Skeletal muscle cell (primary cell): ENCODE measurements around the gene STT3B.

Experiments
- DNase-seq: peaks from one replicate; pipeline ENCODE4 v3.0.0-alpha.2; 2010; ENCODE audit warnings: low read depth
- H3K4me3 ChIP-seq: 2 replicates; pipeline ENCODE4 v1.5.1; 2011; ENCODE audit warnings: low read depth, mild to moderate bottlenecking, control low read depth, low read length, moderate library complexity

Gene STT3B

DNA sequence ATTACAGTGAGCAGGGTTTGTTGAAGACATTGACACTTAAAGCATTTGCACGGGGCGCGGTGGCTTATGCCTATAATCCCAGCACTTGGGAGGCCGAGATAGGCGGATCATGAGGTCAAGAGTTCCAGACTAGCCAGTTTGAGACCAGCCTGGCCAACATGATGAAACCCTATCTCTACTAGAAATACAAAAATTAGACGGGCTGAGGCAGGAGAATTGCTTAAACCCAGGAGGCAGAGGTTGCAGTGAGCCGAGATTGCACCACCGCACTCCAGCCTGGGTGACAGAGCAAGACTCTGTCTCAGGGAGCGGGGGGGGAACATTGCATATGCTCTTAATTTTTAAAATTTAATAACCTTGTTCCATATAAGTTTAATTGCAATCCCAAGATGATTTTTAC is 11.9 kb downstream of the STT3B start:
- DNase-seq, result no peak
- H3K4me3 ChIP-seq, result no peak overlapping the region

DNA sequence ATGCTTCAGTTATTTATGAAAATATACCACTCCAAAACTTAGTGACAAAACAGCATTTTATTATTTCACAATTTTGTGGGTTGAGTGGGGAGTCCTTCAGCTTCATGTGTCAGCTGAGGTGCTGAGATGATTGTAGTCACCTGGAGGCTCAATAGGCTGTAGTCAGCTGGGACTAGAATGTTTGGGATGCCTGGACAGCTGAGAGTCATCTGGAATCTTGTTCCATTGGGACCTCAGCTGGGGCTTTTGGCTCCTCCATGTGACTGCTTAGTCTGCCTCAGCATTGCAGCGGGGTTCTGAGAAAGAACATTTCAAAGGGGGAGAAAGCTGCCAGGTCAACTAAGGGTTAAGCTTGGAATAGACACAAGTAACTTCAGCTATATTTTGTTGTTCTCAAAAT is 13.4 kb downstream of the STT3B start:
- no peak overlapping the region for H3K4me3 ChIP-seq
- DNase-seq, result no peak

DNA sequence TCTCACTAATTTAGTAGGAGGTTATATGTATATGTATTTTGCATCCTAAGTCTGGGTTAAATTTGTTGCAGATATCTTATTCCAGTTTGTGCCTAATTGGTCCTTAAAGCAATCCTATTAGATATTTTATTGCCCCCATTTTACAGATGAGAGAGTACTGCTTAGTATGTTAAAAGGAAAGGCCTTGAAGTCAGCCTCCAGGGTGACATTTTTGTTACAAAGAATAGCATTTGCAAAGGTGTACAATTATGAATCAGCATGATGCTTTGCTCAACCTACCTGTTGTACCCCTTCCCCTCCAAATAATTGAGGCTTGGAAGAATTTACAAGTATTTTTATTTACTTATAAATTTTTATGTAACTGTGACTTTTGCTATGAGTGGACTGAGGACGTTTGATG is 14.0 kb downstream of the STT3B start:
- DNase-seq, result no peak
- H3K4me3 ChIP-seq, result no peak overlapping the region

DNA sequence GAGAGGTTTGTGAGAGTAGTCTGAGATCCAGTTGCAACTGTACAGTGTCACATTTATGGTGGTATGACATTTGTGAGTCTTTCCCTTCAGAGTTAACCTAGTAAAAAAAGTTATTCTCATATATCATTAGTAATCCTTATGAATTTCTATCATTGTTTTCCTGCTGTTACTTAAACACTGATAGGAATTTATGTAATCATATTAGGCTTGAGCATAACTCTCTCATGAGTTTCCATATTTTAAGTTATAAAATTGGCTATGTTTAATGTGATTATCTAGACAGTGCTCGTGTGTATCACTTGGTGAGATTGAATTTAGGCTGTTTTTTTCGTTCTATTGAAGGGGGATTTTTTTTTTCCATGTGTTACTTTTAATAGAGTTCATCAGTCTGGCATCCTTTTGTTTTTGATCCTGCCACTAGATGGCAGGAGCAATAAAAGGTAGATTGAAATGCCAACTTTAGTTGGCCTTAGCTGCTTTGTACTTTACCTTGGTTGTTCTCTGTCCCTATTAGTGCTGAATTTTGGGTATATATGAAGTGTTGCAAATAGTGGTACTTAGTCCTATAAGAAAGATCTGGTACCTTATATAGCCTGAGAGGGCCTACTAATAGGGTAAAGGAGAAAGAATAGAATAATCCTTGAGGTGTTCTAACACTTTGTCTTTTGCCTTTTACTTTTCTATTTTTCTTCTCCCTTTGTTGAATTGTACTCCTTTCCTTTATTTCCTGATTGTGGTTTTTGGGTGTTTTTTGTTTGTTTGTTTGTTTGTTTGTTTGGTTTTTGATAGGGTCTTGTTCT is 17.9 kb downstream of the STT3B start:
- no peak overlapping the region for H3K4me3 ChIP-seq
- no peak for DNase-seq

DNA sequence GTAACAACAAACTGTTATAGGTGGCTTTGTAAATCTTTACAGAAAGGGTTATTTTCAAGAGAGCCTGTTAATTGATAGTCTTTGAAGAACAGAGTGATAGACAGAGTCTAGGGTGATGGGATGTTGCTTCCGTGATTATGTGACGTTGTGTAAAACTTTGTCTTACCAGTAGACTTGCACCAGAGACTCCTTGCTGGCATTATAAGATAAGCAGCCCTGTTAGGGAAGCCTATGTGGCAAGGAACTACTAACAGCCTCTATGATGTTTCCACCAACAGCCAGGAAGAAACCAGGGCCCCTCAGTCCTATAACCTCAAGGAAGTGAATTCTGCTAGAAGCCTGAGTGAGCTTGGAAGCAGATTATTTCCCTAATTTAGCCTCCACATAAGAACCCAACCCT is 18.9 kb downstream of the STT3B start:
- H3K4me3 ChIP-seq, result no peak overlapping the region
- no peak for DNase-seq

DNA sequence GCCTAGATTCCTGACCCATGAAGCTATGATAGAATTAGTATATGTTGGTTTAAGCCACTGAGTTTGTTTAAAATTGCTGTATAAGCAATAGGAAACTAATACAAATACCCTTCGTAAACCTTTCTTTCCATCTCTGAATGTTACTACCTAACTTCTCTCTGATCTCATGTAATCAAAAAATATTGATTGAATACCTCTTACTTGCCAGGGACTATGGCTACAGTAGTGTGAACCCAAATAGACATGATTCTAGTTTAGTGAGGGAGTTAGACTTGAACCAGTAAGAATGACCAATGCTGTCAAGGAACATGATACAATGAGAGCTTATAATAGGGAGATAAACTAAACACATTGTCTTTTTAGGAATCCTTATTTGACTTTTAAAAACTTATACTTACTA is 19.4 kb downstream of the STT3B start:
- H3K4me3 ChIP-seq, result no peak overlapping the region
- no peak for DNase-seq

DNA sequence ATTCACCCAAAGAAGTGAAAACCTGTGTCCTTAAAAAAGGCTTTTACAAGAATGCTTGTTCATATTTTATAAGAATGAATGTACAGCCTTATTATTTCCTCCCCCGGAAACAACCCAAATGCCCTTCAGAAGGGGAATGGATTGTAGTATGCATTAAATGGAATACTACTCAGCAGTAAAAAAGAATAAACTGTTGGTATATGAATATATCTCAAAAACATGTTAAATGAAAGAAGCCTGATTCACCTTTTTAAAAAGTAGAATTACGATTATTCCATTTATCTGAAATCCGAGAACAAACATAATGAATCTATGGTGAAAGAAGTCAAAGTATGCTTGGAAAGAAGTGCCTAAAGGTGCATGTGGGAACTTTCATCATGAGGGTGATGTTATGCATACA is 20.5 kb downstream of the STT3B start:
- no peak overlapping the region for H3K4me3 ChIP-seq
- no peak for DNase-seq

DNA sequence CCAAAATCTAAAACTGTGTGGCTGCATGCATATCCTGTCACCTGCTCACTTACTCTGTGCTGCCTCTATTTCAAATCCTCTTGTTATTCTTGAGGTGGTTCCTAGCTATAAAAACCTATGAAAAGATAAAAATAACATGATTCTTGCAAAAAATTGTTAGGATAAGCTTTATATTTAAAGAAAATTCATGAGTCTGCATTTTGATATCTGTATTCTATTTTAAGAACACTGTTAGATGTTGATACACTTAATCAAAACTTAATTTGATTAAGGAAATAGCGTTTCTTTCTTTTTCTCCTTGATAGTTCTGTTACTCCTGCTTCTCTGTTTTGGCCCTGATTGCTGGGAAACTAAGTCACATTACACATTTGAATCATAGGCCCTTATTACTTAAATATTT is 22.5 kb downstream of the STT3B start:
- no peak for DNase-seq
- H3K4me3 ChIP-seq, result no peak overlapping the region

DNA sequence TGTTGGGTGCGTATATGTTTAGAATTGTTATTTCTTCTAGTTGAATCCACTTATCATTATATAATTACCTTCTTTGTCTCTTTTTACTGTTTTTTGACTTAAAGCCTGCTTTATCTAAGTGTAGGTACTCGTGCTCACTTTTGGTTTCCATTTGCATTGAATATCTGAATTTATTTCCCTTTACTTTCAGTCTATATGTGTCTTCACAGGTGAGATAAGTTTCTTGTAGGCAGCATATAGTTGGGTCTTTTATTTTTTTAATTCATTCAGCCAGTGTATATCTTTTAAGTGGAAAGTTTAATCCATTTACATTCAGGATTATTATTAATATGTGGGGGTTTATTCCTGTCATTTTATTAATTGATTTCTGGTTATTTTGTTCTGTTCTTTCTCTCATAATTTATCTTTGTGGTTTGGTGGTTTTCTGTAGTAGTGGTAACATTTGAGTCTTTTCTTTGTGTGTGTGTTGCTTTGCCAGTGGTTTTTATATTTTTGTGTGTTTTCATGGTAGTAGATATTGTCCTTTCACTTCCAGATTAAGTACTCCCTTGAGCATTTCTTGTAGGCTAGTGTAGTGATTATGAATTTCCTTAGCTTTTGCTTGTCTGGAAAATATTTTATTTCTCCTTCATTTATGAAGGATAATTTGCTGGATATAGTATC is 27.3 kb downstream of the STT3B start:
- no peak overlapping the region for H3K4me3 ChIP-seq
- no peak for DNase-seq

DNA sequence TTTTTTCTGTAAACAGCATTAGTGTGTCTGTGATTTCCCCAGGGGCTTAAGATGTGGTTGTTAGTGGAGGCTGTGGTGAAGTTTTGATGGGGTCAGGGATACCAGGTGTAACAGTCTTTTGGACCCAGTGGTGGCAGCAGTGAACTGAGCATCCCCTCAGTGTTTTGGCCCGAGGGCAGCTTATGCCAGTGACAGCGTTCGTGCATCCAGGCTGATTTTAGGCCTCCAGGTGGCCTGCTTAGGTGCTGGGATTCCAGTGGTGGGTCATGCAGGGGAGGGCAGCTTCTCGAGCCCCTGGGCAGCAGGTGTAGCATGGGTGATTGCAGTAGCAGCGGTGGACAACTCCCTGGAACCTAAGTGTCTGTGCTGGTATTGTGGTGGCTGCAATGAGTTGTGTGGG is 29.2 kb downstream of the STT3B start:
- DNase-seq, result no peak
- H3K4me3 ChIP-seq, result no peak overlapping the region

DNA sequence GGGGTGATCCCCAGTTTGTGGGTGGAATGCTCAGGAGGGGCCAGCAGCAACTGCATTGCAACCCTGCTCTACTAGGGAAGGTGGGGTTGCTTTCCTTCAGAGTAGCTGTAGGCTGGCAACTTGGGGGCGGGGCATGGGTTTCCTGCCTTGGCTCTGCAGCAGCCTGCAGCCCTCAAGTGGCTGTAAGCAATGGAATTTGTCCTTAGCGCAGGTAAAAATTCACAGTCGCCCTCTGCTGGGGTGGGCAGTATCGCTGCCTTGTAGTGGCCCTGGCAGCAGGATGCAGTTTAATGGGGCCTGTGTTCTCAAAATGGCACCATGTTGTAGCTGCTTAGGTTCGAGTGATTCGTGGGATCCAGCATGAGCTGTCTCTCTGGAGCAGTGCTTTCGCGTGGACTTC is 29.8 kb downstream of the STT3B start:
- no peak for DNase-seq
- H3K4me3 ChIP-seq, result no peak overlapping the region

DNA sequence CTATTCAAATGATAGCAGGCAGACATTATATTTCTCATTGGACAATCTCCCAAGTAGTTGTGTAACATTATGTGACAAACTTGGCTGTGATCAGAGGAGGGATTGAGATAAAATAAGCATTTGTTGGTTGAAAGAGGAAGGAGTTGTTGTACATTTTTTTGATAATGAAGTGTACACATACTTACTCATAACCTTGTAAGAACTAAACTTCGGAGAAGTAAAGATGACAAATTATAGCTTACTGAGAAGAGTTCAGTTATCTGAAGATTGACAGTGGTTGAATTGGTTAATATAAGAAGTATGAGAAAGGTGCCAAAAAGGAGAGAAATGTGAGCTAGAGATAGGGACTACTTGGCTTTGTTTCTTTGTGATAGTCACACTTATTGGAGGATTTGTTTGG is 32.6 kb downstream of the STT3B start:
- DNase-seq, result no peak

DNA sequence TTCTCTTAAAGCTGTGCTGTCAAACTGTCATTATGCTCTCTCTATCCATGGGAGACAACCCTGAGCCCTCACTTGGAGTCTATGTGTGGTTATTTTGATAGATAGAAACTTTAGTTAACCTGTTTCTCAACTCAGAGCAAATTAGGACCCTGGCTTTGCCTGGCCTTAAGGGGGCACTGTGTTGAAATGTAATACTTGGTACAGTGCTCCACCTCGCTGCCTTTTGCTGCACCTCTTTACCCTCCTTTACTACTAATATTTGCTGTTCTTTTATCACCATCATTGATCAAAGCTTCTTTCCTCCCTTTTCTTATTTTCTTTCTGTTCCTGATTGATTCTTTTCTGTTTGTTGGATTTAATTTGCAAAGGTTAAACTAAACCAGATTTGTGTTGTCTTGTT is 34.3 kb downstream of the STT3B start:
- no peak overlapping the region for H3K4me3 ChIP-seq
- no peak for DNase-seq

More for the DNA sequence above, 32.6 kb downstream of the STT3B start:
- no peak overlapping the region for H3K4me3 ChIP-seq

DNA sequence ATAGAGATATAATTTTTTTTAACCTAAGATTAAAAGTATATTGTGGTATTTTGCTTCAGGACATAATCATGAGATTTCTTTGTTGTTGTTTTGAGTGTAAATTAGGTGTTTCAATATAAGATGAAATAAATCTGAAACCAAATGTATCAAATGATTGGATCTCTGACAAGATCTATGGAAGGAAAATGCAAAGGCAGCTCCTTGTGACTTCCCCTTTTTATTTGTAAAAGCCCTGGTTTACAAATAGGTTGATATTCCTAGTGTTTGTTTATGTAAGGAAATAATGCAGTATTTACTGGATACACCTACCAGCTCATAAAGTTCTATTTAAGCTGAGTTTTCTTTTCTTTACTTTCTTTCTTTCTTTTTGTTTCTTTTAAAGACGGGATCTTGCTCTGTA is 35.9 kb downstream of the STT3B start:
- DNase-seq, result no peak

DNA sequence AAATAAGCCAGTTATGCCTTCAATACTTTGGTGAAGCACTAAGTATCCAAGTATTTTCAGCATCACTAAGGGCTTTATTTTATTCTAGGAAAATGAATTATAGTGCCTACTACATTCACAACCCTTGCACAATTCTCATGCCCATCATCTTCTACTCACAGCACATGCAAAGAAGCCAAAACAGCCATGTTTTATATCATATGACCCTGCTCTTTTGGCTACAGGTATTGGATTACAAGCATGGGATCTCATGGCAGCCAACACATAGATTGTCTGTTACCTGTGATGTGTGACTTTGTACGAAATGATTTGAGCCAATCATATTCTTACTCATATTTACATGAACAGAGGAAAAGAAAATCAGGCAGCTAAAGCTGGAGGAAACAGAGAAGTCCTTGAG is 38.6 kb downstream of the STT3B start:
- no peak overlapping the region for H3K4me3 ChIP-seq
- DNase-seq, result no peak

More for the DNA sequence above, 35.9 kb downstream of the STT3B start:
- no peak overlapping the region for H3K4me3 ChIP-seq

DNA sequence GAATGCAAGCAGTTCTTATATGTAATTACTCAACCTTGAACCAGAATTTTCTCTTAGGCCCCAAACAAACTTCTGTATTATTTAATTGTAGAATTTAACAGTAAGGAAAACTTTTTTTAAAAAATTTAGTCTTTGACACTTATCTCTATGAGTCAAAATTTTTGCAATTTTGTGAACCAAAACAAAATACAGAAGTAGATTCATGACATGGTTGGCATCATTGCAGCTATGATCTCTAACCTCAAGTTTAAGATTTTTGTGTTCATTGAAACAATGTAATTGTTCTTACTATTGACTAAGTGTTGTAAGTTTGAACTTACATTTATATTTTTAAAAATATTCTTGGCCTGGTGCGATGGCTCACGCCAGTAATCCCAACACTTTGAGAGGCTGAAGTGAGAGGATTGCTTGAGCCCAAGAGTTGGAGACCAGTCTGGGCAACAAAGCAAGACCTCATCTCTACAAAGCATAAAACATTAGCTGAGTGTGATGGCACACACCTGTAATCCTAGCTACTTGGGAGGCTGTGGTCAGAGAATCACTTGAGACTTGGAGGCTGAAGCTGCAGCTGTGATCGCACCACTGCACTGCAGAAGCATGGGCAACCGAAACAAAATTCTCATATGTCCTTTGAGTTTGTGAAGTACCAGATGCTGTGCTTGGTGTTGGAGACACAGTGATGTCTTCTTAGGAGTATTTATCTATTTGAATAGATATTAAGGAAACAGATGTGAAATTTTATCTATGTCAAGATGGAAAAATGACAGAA is 39.7 kb downstream of the STT3B start:
- DNase-seq, result no peak
- no peak overlapping the region for H3K4me3 ChIP-seq

DNA sequence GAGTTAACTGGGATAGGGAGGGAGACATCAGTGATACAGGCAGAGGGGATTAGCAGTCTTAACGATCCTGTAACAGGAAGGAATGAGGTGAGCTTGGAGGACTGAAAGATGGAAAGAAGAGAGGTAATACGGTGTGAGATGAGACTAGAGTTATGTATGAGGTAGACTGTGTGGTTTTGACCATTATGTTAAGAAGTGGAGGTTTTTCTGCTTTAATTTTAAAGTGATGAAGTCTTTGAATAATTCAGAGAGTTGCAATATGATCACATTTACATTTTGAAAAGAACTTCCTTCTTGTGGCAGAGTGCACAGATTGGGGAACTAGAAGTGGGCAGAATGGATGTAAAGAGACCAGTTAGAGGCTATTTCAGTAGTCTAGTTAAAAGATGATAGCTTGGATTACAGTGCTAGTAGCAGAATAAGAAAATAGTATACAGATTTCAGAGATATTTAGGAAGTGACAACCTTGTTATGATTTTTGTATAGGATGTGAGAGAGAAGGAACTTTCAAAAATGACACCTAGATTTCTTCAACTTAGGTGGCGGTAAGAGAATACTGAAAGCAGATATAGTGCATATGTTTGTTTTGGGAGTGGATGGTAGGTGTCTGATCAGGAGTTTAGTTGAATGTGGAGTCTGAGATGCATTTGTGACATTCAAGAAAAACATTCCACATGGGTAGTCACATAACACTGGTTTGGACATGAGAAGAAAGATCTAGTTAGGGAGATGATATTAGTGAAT is 40.5 kb downstream of the STT3B start:
- no peak overlapping the region for H3K4me3 ChIP-seq
- DNase-seq, result no peak

DNA sequence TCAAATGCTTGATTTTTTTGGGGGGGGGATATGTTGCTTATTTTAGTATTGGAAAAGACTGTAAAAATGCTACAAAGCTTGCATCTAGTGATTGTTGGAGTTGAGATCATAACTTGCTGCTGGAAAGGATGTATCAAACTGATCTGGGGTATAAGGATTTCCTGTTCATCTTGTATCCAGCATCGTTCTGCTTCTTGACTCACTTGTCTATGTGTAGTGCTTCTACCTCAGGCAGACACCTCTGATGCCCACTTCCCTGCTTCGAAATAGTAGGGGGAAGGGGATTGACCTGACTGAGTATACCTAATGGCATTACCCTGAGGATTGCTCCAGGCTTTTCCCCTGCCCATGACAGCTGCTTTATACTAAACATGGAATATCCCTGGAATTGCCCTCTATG is 42.7 kb downstream of the STT3B start:
- H3K4me3 ChIP-seq, result no peak overlapping the region
- no peak for DNase-seq

DNA sequence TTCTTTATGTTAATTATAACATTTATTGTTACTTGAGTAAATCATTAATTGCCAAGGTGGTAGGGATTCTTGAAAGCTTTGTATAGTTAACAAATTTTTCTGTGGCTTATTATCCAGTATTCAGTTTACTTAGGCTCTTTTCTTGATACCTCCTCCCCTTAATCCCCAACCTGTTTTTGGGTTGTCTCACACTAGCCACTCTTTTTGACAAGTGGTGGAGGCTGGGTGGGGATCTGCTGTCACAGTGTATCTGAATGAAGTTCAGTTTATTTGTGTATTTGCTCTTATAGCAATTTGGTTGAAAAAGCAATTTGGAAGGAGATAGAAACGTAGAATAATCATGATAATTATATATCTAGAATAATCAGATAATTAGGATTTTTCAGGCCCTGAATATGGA is 43.8 kb downstream of the STT3B start:
- no peak for DNase-seq
- H3K4me3 ChIP-seq, result no peak overlapping the region

DNA sequence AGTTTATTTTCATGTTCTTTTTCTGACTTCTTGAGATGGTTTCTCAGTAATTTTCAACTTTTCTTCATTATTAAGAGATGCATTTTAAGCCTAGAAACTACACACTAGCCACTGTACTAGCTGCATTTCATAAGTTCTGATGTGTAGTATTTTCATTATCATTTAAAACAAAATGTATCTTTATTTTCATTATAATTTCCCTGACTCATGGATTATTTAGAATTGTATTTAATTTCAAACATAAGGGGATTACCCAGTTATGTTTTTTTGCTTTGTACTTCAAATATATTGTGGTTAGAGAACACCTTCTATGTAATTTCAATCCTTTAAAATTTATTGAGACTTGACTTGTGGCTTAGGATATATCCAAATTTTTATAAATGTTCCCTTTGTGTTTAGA is 44.5 kb downstream of the STT3B start:
- H3K4me3 ChIP-seq, result no peak overlapping the region
- DNase-seq, result no peak
